ENCODE data around the gene ZNF514.

DNA sequence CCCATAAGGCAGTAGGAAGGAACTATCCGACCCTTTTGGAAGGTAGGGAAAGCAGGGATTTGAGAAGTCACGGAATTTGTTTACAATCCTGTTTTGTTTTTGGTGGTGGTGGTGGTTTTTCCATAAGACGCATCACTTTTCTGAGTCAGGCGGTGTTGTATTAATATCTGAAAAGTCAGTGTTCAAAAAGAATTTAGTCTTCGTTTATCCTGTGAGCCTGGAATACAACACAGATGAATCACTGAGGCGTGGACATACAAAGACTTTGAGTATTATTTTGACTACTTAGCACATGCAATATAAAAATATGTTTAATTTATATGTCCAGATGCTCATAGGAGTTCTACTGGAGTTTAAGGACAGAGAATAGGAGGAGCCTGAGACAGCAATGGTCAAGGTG lies 48.5 kb upstream of the ZNF514 start:
- no peak for TF ChIP-seq CBFB (IDR thresholded peaks at IDR 0.05; ENCODE audit: low read depth)
- no peak for TF ChIP-seq BMI1 (IDR thresholded peaks at IDR 0.05; ENCODE audit: borderline replicate concordance)
